ENCODE measurements around the gene SCARF1.

The SCARF1 gene

DNA sequence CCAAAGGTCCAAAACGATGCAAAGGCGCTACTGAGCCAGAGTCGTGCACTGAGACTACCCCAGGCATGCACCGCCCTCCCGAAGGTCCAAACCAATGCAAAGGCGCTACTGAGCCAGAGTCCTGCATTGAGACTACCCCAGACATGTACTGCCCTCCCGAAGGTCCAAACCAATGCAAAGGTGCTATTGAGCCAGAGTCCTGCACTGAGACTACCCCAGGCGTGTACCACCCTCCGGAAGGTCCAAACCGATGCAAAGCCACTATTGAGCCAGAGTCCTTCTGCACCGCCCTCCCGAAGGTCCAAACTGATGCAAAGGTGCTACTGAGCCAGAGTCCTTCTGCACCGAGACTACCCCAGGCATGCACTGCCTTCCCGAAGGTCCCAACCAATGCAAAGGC is 44.0 kb downstream of the SCARF1 start:
- DNase-seq (ENCODE audit: low read depth), result no peak
- H3K4me3 ChIP-seq (ENCODE audit: low read depth, low read length), result no peak overlapping the region
- TF ChIP-seq, protein P1, sequence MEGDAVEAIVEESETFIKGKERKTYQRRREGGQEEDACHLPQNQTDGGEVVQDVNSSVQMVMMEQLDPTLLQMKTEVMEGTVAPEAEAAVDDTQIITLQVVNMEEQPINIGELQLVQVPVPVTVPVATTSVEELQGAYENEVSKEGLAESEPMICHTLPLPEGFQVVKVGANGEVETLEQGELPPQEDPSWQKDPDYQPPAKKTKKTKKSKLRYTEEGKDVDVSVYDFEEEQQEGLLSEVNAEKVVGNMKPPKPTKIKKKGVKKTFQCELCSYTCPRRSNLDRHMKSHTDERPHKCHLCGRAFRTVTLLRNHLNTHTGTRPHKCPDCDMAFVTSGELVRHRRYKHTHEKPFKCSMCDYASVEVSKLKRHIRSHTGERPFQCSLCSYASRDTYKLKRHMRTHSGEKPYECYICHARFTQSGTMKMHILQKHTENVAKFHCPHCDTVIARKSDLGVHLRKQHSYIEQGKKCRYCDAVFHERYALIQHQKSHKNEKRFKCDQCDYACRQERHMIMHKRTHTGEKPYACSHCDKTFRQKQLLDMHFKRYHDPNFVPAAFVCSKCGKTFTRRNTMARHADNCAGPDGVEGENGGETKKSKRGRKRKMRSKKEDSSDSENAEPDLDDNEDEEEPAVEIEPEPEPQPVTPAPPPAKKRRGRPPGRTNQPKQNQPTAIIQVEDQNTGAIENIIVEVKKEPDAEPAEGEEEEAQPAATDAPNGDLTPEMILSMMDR (IDR thresholded peaks at IDR 0.05; ENCODE audit: low read depth, low read length, missing control alignments), result no peak
- in situ Hi-C loops (cut with HindIII; ENCODE audit: low sequenced_read_pairs), result no loop called here

DNA sequence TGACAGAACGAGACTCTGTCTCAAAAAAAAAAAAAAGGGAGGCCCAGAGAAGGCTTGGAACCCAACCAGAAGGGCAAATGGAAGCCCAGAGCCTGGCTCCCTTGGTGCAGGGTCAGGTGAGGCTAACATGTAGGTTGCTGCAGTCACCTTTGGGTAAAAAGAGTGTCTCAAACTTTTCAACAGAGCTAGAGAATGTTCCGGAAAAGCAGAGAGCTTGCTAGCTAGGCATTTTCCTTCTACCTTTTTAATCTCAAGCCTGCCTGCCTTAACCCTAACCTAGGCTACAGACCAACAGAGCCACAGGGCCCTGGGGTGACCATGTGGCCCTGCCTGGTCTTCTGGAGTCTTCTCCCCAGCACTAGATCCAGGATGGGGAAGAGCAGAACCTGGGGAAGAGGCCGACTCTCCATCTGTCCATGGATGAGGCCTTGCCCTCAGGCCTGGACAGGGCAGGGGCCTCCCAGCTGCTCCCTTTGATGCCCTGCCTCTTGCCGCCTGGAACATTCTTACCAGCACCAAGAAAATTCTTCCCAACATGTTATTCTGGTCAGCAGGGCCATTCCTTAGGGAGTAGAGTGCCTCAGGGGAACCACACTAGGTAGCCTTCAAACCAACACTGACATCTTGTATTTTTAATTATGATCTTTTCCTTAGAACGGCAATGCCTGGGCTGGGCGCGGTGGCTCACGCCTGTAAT is 47.0 kb downstream of the SCARF1 start:
- in situ Hi-C loops (cut with HindIII; ENCODE audit: low sequenced_read_pairs), result no loop called here
- DNase-seq (ENCODE audit: low read depth), result no peak
- no peak overlapping the region for H3K4me3 ChIP-seq (ENCODE audit: low read depth, low read length)
- TF ChIP-seq, protein P1 (IDR thresholded peaks at IDR 0.05; ENCODE audit: low read depth, low read length, missing control alignments), result no peak

GRCh38 chr17:1597861-1598342 is 47.6 kb downstream of the SCARF1 start:
- TF ChIP-seq, protein P1 (IDR thresholded peaks at IDR 0.05; ENCODE audit: low read depth, low read length, missing control alignments), result no peak
- in situ Hi-C loops (cut with HindIII; ENCODE audit: low sequenced_read_pairs), result no loop called here
- no peak overlapping the region for H3K4me3 ChIP-seq (ENCODE audit: low read depth, low read length)
- DNase-seq (ENCODE audit: low read depth), result no peak

DNA sequence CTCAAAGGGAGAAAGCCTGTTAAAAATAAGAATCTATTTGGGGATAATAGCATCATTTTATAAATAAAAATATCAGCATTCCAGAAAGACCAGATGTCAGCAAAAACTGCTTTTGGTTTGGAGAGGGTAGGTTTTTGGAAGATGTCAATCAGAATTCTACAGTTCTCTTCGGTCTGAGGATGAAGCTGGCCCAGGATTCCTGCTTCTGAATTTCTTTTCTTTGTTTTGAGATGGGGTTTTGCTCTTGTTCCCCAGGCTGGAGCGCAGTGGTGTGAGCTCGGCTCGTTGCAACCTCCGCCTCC is 52.0 kb downstream of the SCARF1 start:
- TF ChIP-seq, protein P1 (IDR thresholded peaks at IDR 0.05; ENCODE audit: low read depth, low read length, missing control alignments), result no peak
- DNase-seq (ENCODE audit: low read depth), result no peak
- in situ Hi-C loops (cut with HindIII; ENCODE audit: low sequenced_read_pairs), result no loop called here
- H3K4me3 ChIP-seq (ENCODE audit: low read depth, low read length), result no peak overlapping the region

DNA sequence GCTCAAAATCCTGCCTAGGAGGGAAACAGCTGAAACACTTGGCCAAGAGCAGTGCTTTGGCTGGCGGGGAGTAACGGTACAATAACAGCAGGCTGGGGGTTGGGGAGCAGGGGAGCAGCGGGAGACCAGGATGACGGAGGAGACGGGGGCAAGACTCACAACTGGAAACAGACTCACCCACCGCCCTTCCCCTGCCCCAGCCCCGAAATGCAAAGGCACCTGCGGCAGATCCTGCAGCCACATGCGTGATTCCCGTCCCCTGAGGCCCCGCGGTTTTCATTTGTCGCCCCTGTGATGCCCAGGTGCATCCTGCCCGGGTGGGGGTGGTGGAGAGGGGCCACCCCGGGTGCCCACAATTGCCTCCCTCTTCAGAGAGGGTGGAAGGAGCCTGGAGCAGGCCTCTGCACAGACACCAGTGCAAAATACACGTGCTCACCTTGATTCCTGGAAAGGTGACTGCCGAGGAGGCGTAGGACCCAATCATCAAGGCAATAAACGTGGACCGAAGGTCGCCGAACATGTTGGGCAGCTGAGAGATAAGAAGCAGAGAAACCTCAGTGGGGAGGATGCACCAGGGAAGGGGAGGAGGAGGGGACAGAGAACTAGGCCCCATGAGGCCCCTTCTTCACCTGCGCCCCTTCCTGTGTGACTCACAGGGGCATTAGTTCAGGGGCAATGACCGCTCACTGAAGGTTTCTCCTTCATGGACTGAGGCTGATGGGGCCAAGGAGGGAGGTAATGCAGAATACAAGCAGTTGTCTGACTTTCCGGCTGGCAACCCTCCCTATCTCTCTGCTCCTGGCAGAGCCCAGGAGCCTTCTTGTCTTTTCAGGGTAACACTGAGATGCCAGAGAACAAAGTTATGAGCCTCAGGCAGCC is 52.5 kb downstream of the SCARF1 start:
- no peak overlapping the region for H3K4me3 ChIP-seq (ENCODE audit: low read depth, low read length)
- in situ Hi-C loops (cut with HindIII; ENCODE audit: low sequenced_read_pairs), result no loop called here
- DNase-seq (ENCODE audit: low read depth), result no peak
- TF ChIP-seq, protein P1 (IDR thresholded peaks at IDR 0.05; ENCODE audit: low read depth, low read length, missing control alignments), result no peak

- TF ChIP-seq, protein P1 (IDR thresholded peaks at IDR 0.05; ENCODE audit: low read depth, low read length, missing control alignments), result no peak
- H3K4me3 ChIP-seq (ENCODE audit: low read depth, low read length), result no peak overlapping the region
- in situ Hi-C loops (cut with HindIII; ENCODE audit: low sequenced_read_pairs), result no loop called here
- DNase-seq (ENCODE audit: low read depth), result no peak
Observed at GRCh38 chr17:1591474-1592090, 54.0 kb downstream of the SCARF1 start.
